K562 treated with DMSO at 1 percent for 12 hours (cell line): ENCODE results near the gene IL15RA. TPM values are rescaled to one million over a fixed set of nuclear protein-coding genes. Genes with fewer than 3 reads are reported as not detected.

Experiments
- total RNA-seq: library from RNA; unstranded; fragments of 300-600 nt; gene quantifications from 2 replicates; pipeline ENCODE4 v1.2.3, GENCODE V29; 2022; ENCODE audit not compliant: insufficient read depth

Gene IL15RA, protein sequence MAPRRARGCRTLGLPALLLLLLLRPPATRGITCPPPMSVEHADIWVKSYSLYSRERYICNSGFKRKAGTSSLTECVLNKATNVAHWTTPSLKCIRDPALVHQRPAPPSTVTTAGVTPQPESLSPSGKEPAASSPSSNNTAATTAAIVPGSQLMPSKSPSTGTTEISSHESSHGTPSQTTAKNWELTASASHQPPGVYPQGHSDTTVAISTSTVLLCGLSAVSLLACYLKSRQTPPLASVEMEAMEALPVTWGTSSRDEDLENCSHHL
- total RNA-seq = 22.3 and 28.3 TPM in 2 replicates

DNA sequence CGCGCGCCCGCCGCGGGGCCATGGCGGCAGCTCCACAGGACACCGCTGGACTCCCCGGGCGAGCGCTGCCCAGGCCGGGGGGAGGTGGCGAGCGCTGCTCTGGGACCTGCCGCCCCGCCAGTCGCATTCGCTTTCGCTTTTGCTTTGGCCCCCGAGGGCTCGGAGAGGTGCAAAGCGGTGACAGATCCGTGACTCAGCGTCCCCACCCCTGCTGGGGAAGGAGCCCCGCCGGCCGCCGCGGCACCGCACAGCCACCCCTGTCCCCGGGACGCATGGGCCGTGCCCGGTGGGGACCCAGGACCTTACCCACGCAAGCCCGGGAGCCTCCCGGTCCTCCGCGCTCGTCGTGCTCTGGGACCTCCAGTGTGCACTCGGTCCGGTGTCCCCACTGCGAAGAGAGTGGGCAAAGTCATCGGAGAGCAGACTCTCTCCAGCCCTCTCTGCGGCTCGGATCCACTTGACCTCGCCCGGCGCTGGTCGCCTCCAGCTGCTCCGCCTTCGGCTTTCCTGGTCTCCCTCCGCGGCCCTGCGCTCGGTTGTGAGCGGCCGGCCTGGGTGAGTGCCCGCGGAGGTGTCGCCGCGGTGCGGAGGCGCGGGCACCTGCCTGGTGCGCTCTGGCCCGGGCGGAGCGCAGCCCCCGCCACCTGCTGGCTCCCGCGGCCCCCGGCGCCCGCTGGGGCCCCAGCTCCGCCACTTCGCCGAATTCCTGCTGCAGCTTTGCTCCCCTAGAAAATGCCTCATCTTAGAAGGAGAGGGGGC lies at the start of gene IL15RA:
IL15RA (minus strand) TSS at position 73 of the 759 bp plus-strand sequence; CDS start at position 22, 51 bp downstream.

Other genes with a start within 250 kb of the IL15RA start
- gene GDI2, start 164.1 kb downstream of the IL15RA start, total RNA-seq = 106 and 210 TPM in 2 replicates
- 4.8 and 7.0 TPM in 2 replicates for gene ANKRD16, start 87.7 kb downstream of the IL15RA start, total RNA-seq
- gene FBH1, start 87.3 kb downstream of the IL15RA start, total RNA-seq = 51.1 and 78.6 TPM in 2 replicates
- gene IL2RA, start 84.8 kb upstream of the IL15RA start, total RNA-seq = 1.2 TPM in 1 of 2 replicates, not detected in the other
- 43.4 and 72.4 TPM in 2 replicates for gene RBM17, start 111.5 kb upstream of the IL15RA start, total RNA-seq
- gene PFKFB3, start 225.4 kb upstream of the IL15RA start, total RNA-seq = 11.0 and 23.8 TPM in 2 replicates